Hippocampal formation (tissue), 2 donors: Measurements from ENCODE around the gene DTD1.

ENCODE experiments used
- DNase-seq, 2 donors: peaks; one replicate each; lab custom pipeline; 2025; lab: John Stamatoyannopoulos, UW

DTD1 gene, protein sequence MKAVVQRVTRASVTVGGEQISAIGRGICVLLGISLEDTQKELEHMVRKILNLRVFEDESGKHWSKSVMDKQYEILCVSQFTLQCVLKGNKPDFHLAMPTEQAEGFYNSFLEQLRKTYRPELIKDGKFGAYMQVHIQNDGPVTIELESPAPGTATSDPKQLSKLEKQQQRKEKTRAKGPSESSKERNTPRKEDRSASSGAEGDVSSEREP

GRCh38 chr20:18587665-18588573 is at the start of gene DTD1:
Gene DTD1, plus strand, starts transcription at chr20:18588054. Its CDS starts 19 bp downstream, at chr20:18588073.
- DNase-seq = peak; percentile 80 to 92

- DNase-seq = no peak
Observed at GRCh38 chr20:18541741-18542140, 46.1 kb upstream of the DTD1 start.

- peak in 1 of 2 donors; percentile 14 for DNase-seq
Observed at GRCh38 chr20:18543216-18543615, 44.6 kb upstream of the DTD1 start.

DNA sequence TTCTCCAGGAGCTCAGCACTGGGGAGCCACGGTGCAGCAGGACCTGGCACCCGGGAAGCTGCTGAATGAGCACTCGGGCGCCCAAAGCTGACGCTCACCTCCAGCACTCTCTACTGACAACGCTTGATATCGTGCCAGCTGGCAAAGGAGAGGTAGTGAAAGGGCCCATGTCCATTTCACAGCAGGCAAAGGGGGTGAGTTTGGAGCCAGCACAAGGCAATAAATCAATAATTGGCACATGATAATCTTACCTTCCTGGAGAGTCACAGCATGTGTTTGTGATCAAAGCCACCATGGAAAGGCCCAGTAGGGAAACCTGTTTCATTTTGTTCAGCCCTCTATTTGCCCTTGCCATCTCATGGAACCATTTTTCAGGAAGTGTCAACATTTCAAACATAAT is 43.9 kb upstream of the DTD1 start:
- no peak for DNase-seq

GRCh38 chr20:18545566-18545965 is 42.3 kb upstream of the DTD1 start:
- DNase-seq = no peak

DNA sequence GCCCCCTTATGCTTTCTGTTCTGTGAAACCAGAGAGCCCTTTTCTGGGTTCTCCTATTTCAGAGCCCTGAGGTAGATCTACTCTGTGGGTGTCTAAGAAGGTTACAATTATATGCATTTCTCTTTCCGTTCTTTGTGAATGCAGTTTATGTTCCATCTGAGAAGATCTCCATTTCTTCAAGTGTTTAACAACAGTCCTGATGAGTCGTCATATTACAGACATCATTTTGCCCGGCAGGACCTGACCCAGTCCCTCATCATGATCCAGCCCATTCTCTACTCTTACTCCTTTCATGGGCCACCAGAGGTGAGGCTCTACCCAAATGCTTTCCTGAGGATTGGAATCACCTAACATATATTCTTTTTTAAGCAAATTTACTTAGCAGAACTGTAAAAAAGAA is 39.4 kb upstream of the DTD1 start:
- DNase-seq = no peak

DNA sequence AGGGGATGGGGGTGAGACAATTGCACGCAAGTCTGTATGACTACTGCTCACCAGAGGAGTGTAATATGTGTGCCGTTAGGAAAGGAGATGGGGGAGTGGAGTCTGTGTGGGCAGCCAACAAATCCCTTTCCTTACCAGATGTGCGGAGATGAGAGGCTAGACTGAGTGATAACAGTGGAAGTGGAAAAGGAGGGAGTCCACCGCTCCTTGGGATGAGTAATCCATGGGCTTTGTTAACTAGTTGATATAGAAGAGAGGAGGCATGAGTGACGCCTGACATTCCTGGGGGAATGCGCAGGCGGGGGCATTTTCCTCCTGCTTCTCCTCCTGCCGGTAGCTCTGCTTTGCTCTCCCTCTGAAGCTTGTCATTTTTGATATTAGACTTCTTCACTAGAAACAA is 34.1 kb upstream of the DTD1 start:
- no peak for DNase-seq

GRCh38 chr20:18566892-18567738 is 20.7 kb upstream of the DTD1 start, which contains the start of gene SMIM26:
Gene SMIM26, plus strand, starts transcription at chr20:18567432. Its CDS starts 47 bp downstream, at chr20:18567479.
- peak; percentile 83 to 88 for DNase-seq

DNA sequence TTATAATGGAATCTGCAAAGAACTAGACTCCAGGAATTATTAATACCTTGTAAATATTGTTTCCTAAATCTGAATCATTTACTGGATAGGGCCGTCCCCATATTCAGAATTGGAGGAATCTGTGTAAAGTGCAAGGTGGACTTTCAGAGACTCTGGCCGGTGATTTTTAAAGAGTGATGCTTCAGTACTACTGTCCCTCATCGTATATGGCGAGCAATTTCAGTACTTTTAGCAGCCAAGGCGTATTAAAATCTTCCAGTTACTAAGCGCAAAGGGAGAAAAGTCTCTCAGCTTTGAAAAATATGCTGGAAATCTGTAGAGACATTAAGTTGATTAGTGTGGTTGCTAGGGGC is 20.1 kb upstream of the DTD1 start:
- no peak for DNase-seq

GRCh38 chr20:18571009-18571408 is 16.8 kb upstream of the DTD1 start:
- DNase-seq = no peak

- DNase-seq = no peak
Observed at GRCh38 chr20:18571578-18571977, 16.3 kb upstream of the DTD1 start.

GRCh38 chr20:18577942-18578341 is 9.9 kb upstream of the DTD1 start:
- no peak for DNase-seq

DNA sequence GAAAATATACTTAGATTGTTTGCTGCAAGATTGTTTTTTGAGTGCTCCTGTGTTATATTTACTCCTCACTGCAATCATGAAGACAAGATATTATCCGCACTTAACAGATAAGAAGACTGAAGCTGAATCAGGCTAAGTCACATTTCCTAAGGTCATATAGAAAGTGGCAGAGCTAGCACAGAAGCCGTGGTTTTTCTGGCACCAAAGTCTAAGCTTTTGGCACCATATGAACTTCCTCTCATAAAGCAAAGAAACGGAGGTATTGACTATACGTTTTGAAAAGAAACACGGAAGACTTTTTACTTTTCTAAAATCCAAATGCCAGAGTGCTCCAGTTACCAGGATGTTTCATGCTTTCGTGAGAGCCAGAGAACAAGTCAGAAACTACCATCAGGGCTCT is 9.3 kb upstream of the DTD1 start:
- DNase-seq = no peak

- DNase-seq = no peak
Observed at GRCh38 chr20:18580012-18580411, 7.8 kb upstream of the DTD1 start.

DNA sequence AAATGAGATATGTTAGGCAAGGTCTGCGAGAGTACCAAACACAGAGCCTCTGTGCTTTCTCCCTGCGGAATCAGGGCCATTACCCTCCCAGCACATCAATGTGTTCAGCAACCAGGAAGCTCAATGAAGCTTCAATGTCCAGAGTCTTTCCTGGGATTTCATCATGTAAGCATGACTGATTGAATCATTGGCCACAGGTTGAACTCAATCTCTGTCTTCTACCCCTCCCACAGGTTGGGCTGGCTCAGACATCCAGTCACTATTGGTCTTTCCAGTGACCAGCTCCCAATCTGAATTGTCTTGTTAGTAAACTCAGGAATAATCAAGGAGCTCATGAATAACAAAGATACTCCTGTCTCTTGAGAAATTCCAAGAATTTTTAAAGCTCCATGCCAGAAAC is 2.7 kb upstream of the DTD1 start:
- DNase-seq = no peak

DNA sequence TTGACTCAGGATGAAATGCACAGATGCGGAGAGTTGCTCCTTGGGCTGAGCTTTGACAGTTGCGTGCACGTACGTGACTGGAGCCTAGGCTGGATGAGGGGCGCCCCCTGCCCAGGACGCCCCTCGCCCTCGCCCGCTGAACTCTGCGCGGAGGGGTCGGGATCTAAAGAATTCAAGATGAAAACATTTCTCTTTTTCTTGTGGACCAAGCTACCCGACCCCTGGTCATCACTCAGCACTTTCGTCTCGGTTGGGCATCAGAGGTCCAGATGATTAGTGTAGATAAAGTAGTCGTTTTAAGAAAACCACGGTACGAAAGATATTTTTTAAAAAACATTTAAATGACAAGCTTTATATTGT is 700 bp downstream of the DTD1 start:
- DNase-seq = peak in 1 of 2 donors; percentile 9

- no peak for DNase-seq
Observed at GRCh38 chr20:18589941-18590674, 2.3 kb downstream of the DTD1 start.

DNA sequence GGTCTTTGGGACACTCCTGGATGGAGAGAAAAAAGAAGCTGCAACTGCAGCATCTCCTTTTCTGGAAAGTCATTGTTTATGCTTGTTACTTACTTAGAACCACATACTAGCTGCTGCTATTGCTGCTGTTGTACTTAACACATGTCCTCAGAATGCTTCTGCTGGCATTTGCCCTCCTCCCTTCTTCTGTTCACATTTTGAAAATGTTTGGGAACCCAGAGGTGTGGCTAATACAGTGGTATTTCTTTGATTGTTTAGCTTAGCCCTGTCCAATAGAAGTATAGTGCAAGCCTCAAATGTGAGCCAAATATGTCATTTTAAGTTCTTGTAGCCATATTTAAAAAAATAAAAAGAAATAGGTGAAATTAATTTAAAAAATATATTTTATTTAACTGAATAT is 8.4 kb downstream of the DTD1 start:
- no peak for DNase-seq

GRCh38 chr20:18609741-18610140 is 21.9 kb downstream of the DTD1 start:
- DNase-seq = no peak

DNA sequence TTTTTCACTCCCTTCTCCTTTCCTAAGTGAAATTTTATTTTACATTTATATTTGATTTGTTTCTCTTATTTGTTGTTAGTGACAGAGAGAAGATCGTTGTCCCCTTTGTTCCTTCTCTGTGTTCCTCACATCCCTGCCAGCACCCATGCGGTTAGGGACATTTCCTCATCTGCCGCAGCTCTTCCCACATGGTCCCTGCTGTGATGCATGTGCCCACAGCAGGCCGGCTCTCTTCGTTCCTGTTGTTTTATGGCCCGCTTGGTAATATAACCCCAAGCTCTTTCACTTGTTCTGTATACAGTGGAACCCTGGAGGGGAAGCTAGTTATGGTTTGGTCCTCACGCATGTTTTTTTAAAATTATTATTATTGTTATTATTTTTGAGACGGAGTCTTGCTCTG is 23.6 kb downstream of the DTD1 start:
- no peak for DNase-seq

- DNase-seq = no peak
Observed at GRCh38 chr20:18613553-18613952, 25.7 kb downstream of the DTD1 start.

DNA sequence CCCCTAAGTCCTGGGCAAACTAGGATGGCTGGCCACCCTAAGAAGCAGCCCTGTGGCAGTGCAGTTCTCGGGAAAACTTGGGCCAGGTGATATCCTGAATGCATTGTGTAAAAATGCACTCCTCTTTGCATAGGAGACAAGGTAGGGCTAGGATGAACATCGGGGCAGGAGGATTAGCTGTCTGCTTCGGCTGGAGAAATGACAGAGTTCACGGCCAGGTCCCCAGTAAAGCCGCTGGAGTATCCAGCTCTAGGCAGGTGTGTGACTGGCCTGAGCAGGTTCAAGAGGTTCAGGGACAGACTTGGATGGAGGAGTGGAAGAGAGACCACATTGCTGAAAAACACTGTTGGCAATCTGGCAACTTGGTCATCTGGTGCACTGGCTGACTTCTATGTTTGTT is 26.4 kb downstream of the DTD1 start:
- DNase-seq = no peak
